ENCODE data around the gene BRINP2. TPM values are rescaled to one million over a fixed set of nuclear protein-coding genes. Genes with fewer than 3 reads are reported as not detected.

Gene BRINP2
- total and polyA plus RNA-seq, 4 donors = 0.05 to 0.75 (median 0.36) TPM

- H3K27ac ChIP-seq (ENCODE audit: low read depth in 1 of 2, low read length in 2 of 2) = no peak overlapping the region
- TF ChIP-seq JUND (IDR thresholded peaks at IDR 0.05) (no peak), FOXA1 (IDR thresholded peaks at IDR 0.05) (no peak), GABPA (IDR thresholded peaks at IDR 0.05 in 1 of 2, conservative IDR thresholded peaks at IDR 0.05 in 1 of 2) (no peak), SP1 (IDR thresholded peaks at IDR 0.05) (no peak), HNF4G (IDR thresholded peaks at IDR 0.05) (no peak), HNF4A (conservative IDR thresholded peaks at IDR 0.05) (no peak), FOXA2 (IDR thresholded peaks at IDR 0.05) (no peak)
- no peaks in the 10 kb centered on the region for H3K36me3 ChIP-seq (ENCODE audit: control insufficient read depth in 4 of 4, insufficient read depth in 3 of 4, low read depth in 1 of 4, low read length in 3 of 4)
- H3K4me1 ChIP-seq (ENCODE audit: control insufficient read depth in 4 of 4, insufficient read depth in 4 of 4, low read length in 3 of 4) = no peaks in the 10 kb centered on the region
- DNase-seq (ENCODE audit: low spot score) = no peak
- no peaks in the 10 kb centered on the region for H3K27me3 ChIP-seq (ENCODE audit: control insufficient read depth in 4 of 4, insufficient read depth in 4 of 4, low read length in 3 of 4)
- no peak overlapping the region for H3K4me3 ChIP-seq (ENCODE audit: low read depth in 1 of 3, low read length in 3 of 3)
- no peaks in the 10 kb centered on the region for H3K9me3 ChIP-seq (ENCODE audit: control insufficient read depth in 4 of 4, low read length in 3 of 4)
- 84% methylated on average over 1 of the region's 1 CpG for WGBS
- H3K9ac ChIP-seq (ENCODE audit: low read depth in 1 of 2, low read length in 2 of 2) = no peak overlapping the region
Observed at GRCh38 chr1:177243773-177244172, 73.0 kb downstream of the BRINP2 start.

DNA sequence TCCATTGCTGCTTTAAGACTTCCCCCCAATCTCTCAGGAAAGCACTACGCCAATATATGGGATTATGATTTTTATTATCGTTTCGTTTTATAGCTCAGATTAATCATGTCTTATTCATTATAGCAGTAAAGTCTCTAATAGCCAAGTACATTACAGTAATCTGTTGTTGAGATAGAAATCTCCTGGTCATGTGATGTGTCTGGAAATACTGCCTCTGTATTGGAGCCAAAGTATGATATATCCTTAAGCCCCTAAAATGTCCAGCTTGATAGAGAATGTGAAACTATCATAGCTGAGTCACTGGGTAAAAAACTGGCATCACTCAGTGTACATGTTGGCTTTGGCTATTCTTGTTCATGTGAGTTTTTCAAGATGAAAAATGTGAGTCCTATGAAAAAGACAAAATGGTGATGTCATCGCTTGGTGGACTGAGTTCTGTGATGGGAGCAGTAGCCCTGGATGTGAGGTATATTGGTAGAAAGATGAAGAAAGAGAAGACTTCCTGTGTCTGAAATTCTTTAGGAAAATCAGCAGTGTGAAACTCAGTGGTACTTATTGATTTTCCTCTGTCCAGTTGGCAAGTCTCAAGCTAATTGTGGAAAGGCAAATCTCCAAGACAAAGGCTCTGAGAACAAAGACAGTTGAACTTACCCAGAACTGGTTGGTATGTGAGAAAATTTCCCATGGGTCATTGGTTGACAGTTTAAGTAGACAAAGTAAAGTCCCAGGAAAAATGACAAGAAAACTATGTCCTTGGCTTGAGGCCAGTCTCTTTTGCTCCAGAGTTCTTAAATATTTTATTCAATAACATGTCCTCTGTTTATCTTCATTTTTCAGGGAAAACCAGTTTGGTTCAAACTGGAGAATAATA, 76.2 kb downstream of the BRINP2 start:
- no peaks in the 10 kb centered on the region for H3K36me3 ChIP-seq (ENCODE audit: control insufficient read depth in 4 of 4, insufficient read depth in 3 of 4, low read depth in 1 of 4, low read length in 3 of 4)
- WGBS = 91% methylated on average over 4 of the region's 4 CpGs
- H3K27ac ChIP-seq (ENCODE audit: low read depth in 1 of 2, low read length in 2 of 2) = no peak overlapping the region

More for the DNA sequence above, 76.2 kb downstream of the BRINP2 start:
- H3K4me1 ChIP-seq (ENCODE audit: control insufficient read depth in 4 of 4, insufficient read depth in 4 of 4, low read length in 3 of 4) = no peaks in the 10 kb centered on the region
- no peak overlapping the region for H3K4me3 ChIP-seq (ENCODE audit: low read depth in 1 of 3, low read length in 3 of 3)
- no peaks in the 10 kb centered on the region for H3K9me3 ChIP-seq (ENCODE audit: control insufficient read depth in 4 of 4, low read length in 3 of 4)
- H3K9ac ChIP-seq (ENCODE audit: low read depth in 1 of 2, low read length in 2 of 2) = no peak overlapping the region
- H3K27me3 ChIP-seq (ENCODE audit: control insufficient read depth in 4 of 4, insufficient read depth in 4 of 4, low read length in 3 of 4) = no peaks in the 10 kb centered on the region
- TF ChIP-seq FOXA2 (IDR thresholded peaks at IDR 0.05) (no peak), SP1 (IDR thresholded peaks at IDR 0.05) (no peak), HNF4G (IDR thresholded peaks at IDR 0.05) (no peak), HNF4A (conservative IDR thresholded peaks at IDR 0.05) (no peak), ATF3 (IDR thresholded peaks at IDR 0.05) (no peak), RAD21 (IDR thresholded peaks at IDR 0.05) (no peak), RXRA (IDR thresholded peaks at IDR 0.05) (peak in 1 of 2 donors; percentile 19), FOXA1 (IDR thresholded peaks at IDR 0.05) (no peak), MAX (IDR thresholded peaks at IDR 0.05) (no peak), EGR1 (IDR thresholded peaks at IDR 0.05; ENCODE audit: low read depth in 2 of 2) (no peak), ZBTB33 (IDR thresholded peaks at IDR 0.05) (no peak), JUND (IDR thresholded peaks at IDR 0.05) (no peak), NR2F2 (IDR thresholded peaks at IDR 0.05) (peak; percentile 69)
- TF ChIP-seq, protein P1, sequence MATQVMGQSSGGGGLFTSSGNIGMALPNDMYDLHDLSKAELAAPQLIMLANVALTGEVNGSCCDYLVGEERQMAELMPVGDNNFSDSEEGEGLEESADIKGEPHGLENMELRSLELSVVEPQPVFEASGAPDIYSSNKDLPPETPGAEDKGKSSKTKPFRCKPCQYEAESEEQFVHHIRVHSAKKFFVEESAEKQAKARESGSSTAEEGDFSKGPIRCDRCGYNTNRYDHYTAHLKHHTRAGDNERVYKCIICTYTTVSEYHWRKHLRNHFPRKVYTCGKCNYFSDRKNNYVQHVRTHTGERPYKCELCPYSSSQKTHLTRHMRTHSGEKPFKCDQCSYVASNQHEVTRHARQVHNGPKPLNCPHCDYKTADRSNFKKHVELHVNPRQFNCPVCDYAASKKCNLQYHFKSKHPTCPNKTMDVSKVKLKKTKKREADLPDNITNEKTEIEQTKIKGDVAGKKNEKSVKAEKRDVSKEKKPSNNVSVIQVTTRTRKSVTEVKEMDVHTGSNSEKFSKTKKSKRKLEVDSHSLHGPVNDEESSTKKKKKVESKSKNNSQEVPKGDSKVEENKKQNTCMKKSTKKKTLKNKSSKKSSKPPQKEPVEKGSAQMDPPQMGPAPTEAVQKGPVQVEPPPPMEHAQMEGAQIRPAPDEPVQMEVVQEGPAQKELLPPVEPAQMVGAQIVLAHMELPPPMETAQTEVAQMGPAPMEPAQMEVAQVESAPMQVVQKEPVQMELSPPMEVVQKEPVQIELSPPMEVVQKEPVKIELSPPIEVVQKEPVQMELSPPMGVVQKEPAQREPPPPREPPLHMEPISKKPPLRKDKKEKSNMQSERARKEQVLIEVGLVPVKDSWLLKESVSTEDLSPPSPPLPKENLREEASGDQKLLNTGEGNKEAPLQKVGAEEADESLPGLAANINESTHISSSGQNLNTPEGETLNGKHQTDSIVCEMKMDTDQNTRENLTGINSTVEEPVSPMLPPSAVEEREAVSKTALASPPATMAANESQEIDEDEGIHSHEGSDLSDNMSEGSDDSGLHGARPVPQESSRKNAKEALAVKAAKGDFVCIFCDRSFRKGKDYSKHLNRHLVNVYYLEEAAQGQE (IDR thresholded peaks at IDR 0.05) = no peak
- TF ChIP-seq, protein P2, sequence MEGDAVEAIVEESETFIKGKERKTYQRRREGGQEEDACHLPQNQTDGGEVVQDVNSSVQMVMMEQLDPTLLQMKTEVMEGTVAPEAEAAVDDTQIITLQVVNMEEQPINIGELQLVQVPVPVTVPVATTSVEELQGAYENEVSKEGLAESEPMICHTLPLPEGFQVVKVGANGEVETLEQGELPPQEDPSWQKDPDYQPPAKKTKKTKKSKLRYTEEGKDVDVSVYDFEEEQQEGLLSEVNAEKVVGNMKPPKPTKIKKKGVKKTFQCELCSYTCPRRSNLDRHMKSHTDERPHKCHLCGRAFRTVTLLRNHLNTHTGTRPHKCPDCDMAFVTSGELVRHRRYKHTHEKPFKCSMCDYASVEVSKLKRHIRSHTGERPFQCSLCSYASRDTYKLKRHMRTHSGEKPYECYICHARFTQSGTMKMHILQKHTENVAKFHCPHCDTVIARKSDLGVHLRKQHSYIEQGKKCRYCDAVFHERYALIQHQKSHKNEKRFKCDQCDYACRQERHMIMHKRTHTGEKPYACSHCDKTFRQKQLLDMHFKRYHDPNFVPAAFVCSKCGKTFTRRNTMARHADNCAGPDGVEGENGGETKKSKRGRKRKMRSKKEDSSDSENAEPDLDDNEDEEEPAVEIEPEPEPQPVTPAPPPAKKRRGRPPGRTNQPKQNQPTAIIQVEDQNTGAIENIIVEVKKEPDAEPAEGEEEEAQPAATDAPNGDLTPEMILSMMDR (IDR thresholded peaks at IDR 0.05; ENCODE audit: low read depth, low read length, missing input control) = no peak
- no peak for DNase-seq (ENCODE audit: low spot score)
